NK-92 (cell line): ENCODE results near the gene MYH6.

Experiments used
- DNase-seq: peaks from one replicate; lab custom pipeline; 2025; ENCODE audit not compliant: unreplicated experiment; lab: John Stamatoyannopoulos, UW

The MYH6 gene

DNA sequence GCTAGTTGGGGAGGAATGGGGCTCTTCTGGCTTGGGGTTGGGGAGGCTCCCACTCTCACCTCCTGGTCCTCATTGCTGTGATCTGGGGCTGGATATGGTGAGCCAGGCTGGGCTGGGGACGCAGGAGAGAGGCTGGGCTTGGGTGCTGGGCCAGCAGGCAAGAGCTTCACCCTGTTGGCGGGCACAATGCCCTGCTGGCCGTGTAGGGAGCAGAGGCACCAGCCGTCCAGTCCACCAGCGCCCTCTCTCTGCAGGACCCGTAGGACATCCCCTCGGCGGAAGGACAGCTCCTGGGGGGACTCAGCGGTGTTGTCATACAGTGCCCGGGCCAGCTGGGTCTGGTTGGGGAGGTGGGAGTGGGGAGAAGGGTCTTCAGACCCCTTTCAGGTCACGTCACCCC lies 47.6 kb downstream of the MYH6 start:
- no peak for DNase-seq

DNA sequence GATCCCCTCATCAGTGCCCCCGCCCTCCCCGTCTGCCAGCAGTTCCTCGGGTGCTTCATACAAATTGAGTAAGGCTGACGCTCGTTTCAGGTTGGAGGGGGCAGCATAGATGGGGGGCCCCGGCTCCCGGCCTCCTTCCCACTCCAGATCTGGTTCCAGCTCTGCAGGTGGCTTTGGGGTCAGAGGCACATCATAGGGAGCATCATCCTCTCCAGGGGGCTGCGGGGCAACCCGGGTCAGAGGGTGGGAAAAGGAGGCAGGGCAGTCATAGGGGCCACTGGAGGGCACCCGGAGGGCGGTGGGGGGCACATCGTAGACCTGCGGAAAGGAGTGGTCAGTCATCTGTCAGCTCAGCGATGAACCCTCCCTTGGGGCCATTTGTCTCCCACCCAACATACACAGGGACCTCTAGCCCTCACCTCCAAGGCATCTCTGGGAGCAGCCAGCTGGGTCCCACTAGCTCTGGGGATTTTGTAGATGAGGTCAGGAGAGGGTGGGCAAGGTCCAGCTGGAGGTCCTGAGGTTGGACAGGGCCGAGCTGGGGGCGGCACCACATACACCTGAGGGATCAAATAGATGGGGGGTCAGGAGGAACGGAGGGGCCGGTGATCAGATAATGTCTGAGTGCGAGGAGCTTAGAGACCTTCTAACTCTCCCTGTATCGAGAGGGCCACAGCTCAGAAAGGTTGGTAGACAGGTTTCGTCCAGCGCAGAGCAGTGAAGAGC lies 48.2 kb downstream of the MYH6 start:
- DNase-seq = no peak

DNA sequence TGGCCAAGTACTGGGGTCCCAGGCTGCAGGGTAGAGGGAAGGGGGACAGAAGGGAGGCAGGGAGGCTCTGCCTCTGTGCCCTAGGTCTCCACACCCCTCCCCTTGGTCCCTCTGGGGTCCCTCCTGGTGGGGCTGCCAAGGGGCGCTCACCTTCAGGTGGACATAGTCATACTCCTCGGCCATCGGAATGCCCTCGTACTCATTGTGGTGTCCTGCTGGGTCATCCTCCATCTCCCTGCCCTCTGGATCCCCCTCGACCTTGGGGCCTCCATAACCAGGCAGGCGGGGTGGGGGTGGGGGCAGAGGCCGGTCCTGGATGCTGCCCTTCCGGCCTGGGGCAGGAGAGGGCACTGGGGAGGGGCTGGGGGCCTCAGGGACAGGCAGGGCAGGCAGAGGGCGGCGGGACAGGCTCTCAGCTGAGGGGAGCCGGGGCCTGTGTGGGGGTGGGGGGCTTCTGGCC lies 48.9 kb downstream of the MYH6 start:
- no peak for DNase-seq

- DNase-seq = no peak
Measured at GRCh38 chr14:23358553-23359166, 49.4 kb downstream of the MYH6 start.

- no peak for DNase-seq
Measured at GRCh38 chr14:23358042-23358441, 50.0 kb downstream of the MYH6 start.

DNA sequence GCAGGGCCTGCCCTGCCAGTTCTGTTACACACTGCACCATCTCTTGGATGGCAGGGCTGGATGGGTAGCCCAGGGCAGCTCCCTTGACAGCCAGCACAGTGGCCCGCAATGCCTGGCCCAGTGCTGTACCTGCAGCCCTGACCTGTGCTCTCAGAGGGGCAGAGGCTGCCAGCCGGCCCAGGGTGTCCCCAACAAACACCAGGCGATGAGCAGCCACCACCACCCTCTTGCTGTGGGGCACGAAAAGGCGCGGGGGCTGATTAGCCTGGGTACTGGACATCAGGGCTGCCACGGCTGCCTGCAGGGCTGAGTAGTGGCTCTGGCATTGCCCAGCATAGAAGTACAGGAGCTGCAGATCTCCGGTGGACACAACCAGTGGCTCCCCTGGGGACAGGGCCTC lies 50.8 kb downstream of the MYH6 start:
- DNase-seq = no peak

DNA sequence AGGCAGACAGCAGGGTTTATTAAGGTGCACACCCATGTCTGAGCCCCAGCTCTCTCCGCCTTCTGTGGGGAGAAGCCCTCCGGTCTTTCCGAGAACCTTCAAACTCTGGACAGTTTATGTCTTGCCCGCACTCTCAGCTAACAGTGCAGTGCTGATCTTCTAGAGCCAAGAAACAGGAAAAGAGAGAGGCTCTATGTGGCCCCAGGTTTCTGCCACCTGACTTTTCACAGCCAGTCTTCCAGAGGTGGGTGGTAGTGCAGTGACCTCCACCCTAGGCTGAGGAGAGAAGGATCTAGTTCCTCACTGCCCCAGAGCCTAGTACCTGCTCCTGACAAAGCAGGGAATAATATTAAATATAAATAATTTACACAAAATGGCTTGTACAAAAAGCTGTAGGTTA lies 51.4 kb downstream of the MYH6 start:
- DNase-seq = no peak

DNA sequence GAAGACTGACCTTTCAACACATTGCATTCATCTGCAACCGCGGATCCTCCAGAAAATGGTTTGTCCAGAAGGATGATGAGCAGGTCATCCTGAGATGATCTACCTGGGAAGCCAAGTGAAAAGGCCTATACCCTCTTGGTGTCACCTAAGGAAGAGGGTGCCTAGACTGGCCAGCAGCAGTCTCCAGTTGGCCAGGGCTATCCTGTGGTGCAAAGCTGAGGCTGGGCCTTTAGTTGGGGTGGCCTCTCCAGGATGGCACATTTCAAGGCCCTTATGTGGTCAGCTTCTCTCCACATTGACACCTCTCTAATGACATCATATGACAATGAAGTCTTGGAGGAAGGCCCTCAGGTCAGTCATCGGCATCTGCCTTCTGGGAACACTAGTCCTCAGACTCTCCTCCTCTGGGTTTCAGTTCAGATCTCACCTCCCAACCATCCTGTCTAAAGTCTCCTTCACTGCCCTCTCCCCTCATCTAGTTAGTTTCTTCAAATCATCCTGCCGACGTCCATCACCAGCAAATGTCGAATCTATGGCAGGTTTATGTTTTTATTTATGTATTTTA lies 52.1 kb downstream of the MYH6 start:
- no peak for DNase-seq

DNA sequence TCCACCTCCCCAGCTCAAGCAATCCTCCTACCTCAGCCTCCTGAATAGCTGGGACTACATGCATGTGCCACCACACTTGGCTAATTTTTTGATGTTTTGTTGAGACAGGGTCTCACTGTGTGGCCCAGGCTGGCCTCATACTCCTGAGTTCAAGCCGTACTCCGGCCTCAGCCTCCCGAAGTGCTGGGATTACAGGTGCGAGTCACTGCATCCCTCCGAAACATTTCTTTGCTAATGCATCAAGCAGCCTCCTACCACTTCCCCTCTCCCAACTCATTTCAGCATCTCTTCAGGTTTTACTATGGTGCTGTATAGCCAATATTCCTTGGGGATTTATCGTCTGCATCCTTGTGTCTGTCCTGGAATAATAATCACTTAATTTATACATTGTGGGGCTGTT lies 53.1 kb downstream of the MYH6 start:
- no peak for DNase-seq

- DNase-seq = no peak
Measured at GRCh38 chr14:23353433-23353780, 54.7 kb downstream of the MYH6 start.

- DNase-seq = no peak
Measured at GRCh38 chr14:23352506-23353432, 55.3 kb downstream of the MYH6 start, which contains the start of gene SLC22A17. TSS of gene SLC22A17 (minus strand) at chr14:23352887.

- no peak for DNase-seq
Measured at GRCh38 chr14:23351681-23352505, 56.2 kb downstream of the MYH6 start.

GRCh38 chr14:23349156-23349845 lies 58.8 kb downstream of the MYH6 start:
- DNase-seq = no peak

GRCh38 chr14:23348297-23348655 lies 59.8 kb downstream of the MYH6 start:
- DNase-seq = no peak

DNA sequence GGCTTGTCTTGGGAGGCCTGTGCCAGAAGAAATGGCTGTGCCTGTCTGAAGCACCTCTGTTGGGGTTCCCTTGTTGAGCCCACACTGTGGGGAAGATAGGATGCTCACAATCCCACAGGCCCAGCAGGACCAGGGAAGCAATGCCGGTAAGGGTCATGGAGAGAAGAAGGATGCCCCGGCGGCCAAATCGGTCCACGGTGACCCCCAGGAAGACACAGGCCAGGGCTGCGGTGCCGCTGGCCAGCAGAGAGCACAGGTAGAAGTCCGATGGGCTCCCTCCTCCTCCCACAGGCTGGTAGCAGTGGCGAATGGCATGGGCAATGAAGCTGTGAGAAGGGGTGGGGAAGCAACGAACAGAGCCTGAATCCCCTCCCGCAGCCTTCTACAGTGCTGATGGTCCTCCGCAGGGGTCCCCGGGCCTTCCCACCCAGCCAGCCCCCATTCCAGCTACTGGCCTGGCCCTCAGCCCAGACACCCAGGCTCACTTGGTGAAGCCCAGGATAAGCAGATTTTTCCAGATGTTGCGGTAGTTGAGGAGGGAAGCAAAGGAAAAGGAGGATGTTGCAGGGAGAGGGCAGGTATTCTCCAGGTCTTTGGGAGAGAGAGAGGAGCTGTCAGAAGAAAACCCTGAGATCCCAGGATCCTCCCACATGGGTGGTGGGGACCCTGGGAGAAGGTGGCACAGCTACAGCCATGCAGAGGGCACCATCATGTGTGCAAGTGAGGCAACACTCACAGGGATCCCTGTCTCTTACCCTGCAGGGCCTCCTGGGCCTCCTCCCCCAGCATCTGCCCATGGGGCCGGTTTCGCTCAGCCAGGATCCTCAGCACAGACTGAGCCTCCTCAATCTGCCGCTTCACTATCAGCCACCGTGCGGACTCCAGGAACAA lies 60.4 kb downstream of the MYH6 start:
- DNase-seq = no peak

- no peak for DNase-seq
Measured at GRCh38 chr14:23346693-23347405, 61.2 kb downstream of the MYH6 start.

- DNase-seq = no peak
Measured at GRCh38 chr14:23345987-23346692, 61.9 kb downstream of the MYH6 start.

GRCh38 chr14:23344481-23344880 lies 63.6 kb downstream of the MYH6 start:
- DNase-seq = no peak
